Measurements from ENCODE around the gene KCNQ5.

DNA sequence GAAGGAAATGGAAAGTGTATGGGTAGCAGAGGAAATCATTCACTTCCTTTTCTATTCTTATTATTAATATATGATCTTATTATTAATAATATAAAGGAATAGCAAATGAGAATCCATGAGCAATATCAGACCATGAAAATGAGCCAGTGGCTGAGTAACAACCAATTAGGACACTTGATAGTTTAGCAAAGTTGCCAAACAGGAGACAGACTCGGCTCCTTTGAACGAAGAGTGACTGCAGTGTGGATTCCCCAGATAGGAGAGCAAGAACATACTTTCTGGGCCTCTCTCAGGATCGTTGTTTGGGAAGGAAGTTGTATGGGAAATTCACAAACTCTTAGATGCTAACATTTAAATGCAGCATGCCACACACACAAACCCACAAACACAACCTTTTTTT, 381.4 kb downstream of the KCNQ5 start:
- TF ChIP-seq CTCF (IDR thresholded peaks at IDR 0.05): no peak
- TF ChIP-seq EP300 (IDR thresholded peaks at IDR 0.05): no peak
